GM18507 (cell line): ENCODE data around the gene RGL1.

ENCODE experiments used
- DNase-seq: peaks from one replicate; pipeline ENCODE4 v3.0.0; 2011; ENCODE audit warnings: low read depth; ENCODE audit not compliant: insufficient read length; ENCODE audit errors: extremely low spot score
- FAIRE-seq: peaks from 2 replicates; lab custom pipeline; 2011; peaks lifted over from hg19 to GRCh38; lab: Jason Lieb, UNC

The RGL1 gene

DNA sequence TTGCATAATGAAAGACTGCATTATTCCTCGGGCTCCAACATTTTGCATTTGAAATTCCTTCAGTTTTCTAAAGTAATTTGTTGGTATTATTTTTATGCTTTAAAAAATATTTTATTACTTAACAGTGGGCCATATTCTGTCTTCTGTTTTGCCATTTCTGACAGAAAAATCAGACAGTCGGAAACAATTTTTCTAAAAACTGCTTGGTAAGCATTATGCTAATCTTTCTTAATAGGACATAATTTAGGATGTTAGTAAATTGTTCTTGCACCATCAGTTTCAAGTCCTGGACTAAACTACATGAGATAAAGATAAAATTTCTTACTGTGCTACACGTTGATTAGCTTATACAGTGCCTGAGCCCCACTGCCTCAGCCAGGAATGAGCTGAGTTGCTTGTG lies 11.2 kb downstream of the RGL1 start:
- DNase-seq (no peak), FAIRE-seq (no peak)

DNA sequence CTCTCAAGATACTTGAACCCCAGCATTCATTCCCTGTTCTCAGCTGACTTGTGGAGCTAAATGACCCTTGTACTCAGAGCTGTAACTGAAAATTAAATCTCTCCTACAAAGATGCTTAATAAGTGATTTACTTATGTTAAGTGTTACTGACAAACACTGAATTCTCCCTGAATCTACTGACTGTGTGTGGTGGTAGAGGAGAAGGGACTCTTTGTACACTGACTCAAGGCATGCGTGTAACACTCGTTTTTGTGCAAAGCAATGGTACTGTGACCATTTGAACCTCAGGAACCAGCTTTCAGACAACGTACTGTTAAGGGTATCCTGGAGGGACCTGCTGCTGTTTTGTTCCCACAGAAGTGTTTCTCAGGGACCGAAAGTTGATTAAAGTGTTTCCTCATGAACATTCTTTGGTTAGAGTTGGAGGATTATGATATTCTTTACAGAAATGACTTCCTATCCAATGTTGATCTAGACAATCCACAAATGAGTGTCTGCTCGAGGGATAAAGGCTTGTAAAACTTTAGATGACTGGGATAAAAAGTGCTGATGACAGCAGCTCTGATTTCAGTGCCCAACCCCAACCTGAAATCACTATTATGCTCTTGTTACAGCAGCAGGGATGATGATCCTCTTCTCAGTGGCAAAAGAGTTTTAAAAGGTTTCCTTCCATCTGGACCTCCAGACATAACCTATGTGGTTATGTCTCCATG lies 12.8 kb downstream of the RGL1 start:
- DNase-seq (no peak), FAIRE-seq (peak; percentile 35)

DNA sequence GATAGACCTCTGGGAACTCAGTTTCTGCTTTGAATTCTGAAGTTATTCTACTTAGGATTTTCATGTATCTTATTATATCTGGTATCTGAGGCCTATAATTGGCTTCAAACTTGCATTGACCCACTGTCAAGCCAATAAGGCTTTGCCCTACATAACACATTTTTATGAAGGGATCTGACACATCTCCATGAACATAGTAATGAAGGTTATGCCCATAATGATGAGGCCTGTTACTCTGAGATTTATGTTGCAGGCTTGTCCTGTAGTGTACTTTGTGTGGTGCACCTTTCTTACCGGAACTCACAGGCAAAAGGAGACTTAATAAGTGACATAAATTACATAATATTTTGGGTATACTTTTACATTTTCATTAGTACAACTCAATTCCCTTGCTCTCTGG lies 14.1 kb downstream of the RGL1 start:
- FAIRE-seq (no peak), DNase-seq (no peak)

DNA sequence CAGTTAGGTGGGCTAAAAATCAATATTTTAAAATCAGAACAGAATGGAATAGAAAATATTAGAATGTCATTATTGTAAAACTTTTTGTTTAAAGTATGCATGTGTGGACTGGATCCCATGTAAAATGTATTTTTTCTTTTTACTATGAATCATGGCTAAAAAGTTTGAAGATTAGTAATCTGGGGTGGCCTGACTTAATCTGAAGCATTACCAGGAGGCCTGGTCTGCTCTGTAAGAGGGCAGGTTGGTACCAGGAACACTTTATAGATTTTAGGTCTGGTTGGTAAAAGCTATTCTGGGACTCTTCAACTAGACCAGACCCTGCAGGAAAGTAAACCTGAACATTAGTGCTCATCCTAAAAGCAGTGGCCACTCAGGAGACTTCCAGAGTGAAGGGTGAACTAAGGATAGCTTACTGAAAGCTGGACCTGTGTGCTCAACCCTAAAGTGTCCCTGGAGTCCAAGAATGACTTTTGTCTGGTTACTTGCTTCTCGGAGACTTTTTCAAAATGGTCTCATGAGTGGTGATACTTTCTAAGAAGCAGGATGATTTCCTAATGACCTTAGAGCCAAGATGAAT lies 16.5 kb downstream of the RGL1 start:
- DNase-seq (no peak), FAIRE-seq (no peak)

DNA sequence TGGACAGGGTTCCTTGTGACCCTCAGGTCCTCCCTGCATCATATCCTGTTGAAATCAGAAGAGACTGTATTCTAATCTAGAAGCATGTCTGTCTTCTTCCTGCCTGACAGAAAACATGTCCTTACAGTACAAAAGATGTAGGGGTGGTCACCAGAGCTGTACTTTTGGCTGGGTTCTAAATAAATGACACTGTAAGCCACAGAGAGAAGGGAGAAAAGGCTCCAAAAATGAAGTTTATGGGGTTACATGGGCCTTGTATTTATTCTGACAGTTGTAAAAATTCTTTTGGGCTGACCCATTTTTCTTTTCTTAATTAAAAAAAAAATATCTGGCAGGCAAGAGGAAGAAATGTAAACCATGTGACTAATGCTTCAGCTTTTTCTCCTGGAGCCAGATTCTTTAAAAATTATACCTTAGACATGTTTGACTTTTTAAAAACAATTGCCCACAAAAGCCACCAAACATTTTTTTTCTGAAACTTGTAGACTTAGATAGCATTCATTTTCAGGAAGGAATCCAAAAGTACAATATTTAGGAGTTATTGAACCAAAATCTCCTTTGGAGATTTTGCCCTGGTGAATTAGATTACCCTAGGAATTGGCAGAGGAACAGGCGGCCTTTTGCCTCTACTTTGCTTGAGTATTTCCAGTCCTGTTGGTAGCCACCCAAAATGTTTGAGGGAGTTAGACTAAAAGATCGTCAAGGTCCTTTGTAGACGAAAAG lies 17.1 kb downstream of the RGL1 start:
- FAIRE-seq (peak; percentile 74), DNase-seq (no peak)

DNA sequence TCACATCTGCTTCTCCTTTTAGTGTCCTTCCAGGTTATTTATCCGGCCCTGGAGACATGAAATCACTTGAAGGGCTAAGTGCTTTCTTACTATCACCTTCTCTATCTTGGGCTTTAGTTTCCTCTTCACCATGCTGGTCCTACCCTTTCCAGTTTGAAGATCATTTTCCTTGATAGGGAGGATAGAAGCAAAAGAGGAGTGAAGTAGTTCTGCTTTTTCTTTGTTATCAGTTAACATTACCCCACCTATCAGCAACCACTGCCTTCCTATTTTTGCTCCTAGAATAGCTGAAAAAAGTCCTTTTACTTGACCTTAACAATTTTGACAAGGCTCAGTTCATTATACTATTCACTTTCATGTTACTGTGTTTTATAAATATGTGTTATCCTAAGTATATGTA lies 19.4 kb downstream of the RGL1 start:
- DNase-seq, result no peak
- peak; percentile 39 for FAIRE-seq

DNA sequence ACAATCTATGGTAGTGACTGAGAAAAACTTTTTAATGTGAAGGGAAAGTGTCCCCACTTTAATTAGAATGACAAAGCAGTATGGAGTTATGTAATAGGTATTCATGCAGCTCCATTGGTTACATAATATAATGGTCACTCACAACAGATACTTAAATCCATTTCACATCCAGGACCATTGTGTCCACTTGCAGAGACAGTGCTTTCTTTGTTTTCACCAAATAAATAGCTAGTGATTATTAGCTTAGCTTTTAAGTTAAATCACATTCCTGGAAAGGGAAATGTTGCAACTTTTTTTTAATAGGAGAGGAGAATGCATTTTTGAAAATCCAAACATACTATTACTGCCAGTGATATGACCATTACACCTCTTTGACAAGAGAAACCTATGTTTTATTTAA lies 22.9 kb downstream of the RGL1 start:
- FAIRE-seq (no peak), DNase-seq (no peak)

DNA sequence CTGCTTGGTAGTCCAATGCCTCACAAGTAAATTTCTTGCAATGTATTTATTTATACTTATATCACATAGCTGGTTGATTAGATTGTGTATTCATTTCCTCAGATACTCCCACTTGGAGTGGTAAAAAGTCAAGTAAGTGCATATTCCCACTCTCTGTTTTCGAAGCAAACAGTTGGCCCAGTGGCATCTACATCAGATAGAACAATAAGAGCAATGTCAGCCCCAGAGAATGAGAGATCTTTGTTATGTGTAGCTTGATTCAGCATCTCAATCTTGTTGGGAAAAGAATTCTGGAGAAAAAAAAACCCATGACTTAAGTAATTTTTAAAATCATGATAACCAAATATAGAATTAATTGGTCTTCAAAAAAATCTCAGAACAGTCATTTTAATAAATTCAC lies 25.5 kb downstream of the RGL1 start:
- DNase-seq, result no peak
- FAIRE-seq, result no peak

DNA sequence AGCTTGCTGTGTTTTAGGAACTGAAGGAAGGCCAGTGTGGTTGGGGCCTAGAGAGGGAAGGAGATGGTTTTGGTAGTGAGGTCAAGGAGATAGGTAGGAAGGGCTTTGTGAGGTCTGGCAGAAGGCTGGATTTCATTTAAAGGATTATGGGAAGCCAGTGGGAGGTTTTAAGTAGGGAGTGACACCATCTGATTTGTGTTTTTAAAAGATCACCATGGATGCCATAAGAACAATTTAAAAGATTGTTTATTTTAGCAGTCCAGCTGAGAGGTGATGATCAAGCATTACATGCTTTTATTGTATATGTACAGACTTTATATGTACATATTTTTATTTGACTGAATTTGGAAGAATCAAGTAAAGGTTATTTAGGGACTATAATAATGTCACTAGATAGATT lies 26.4 kb downstream of the RGL1 start:
- DNase-seq, result no peak
- no peak for FAIRE-seq

DNA sequence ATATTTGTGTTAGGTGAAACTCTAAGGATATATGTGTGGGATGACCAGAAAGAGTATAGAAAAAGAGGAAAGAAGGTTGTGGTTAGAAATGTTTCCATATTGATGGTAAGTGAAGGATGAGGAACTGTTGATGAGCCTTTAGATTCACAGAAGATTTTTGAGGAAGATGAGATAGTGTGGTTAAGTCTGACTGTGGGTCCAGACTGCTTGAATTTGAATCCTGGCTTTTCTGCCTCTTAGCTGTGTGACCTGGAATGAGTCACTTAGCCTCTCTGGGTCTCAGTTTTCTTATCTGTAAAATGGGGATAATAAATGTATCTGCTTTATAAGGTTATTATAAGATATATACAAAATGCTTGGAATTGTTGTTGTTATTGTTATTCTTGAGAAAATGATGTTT lies 27.5 kb downstream of the RGL1 start:
- DNase-seq (no peak), FAIRE-seq (no peak)

DNA sequence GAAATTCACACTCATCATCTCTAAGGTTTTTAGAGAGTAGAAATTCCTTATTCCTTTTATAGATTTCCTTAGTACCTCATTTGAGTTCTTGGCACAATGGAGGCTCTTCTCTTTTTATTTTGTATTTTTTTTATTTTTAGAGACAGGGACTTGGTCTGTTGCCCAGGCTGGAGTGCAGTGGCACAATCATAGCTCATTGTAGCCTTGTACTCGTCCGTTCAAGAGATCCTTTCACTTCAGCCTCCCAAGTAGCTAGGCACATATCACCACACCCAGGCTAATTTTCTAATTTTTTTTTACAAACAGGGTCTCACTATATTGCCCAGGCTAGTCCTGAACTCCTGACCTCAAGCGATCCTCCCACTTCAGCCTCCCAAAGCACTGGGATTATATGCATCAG lies 29.6 kb downstream of the RGL1 start:
- FAIRE-seq, result no peak

DNA sequence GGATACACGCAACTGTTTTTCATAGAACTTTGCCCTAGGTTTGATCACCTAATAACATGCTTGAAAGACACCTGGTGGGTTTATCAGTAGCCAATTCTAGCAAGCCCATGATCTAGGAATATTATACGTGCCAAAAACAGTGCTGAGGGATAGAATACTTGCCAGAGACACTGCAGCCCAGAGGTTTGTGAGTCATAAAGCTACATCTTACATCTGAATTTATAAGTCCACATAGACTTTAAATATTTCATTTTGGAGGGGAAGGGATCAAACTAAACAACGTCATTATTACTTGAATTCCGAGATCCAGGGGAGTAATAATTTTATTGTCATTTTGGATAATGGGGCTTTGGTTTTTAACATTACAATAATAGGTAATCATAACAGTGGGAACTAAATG lies 31.7 kb downstream of the RGL1 start:
- FAIRE-seq (no peak), DNase-seq (no peak)

More for the DNA sequence above, 29.6 kb downstream of the RGL1 start:
- DNase-seq, result no peak

DNA sequence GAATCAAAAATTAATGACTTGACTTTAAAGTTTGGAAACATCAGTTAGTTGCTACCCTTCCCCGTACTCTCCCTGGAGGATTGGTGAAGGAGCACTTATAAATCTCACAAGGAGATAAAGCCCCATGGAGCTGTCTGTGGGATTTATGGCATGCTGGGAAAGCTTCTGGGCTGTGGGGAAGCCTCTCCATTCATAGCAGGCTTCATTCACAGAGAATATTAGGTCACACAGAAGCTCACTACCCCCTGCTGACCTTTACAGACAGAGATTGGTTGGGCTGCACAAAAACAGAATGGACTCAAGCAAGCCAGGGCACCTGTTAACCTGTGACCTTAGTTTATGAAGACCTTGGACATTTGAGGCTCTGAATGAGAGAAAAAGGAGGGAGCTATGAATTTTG lies 32.1 kb downstream of the RGL1 start:
- FAIRE-seq (no peak), DNase-seq (no peak)

DNA sequence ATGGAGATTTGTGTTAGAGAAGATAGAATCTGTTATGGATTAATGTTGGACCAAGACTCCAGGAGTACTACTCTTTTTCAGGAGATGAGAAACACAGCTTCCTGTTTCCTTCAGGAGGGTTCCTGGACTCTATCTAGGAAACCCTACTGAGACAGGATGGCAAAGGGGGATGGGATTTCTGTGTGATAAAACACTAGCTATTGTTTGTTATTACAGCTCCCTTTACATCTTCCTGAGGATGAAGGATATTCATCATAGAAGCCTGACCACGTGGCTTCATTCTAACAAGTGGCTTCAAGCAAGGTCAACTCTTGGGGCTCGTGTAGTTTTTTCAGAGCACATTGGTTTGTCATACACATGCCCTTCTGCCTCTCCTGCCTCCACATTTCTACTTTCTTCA lies 33.3 kb downstream of the RGL1 start:
- DNase-seq (no peak), FAIRE-seq (no peak)

DNA sequence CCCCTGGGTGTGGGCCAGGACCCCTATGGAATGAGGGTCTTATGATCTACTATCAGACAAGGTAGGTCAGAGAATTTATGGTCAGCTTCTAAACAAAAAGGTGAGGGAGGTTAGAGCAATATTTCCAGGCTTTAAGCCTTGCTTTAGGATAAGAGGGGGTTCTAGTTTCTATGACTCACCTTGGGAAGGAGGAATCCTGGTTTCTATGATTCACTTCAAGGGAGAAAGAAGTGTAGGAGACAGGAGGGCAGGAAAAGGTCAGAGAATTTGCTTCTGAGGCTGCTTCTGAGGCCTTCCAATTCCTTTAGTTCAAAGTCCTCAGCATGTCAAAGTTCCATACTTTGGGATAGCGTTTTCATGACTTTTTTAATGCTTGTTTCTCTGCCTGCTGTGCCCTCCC lies 35.2 kb downstream of the RGL1 start:
- DNase-seq (no peak), FAIRE-seq (no peak)

DNA sequence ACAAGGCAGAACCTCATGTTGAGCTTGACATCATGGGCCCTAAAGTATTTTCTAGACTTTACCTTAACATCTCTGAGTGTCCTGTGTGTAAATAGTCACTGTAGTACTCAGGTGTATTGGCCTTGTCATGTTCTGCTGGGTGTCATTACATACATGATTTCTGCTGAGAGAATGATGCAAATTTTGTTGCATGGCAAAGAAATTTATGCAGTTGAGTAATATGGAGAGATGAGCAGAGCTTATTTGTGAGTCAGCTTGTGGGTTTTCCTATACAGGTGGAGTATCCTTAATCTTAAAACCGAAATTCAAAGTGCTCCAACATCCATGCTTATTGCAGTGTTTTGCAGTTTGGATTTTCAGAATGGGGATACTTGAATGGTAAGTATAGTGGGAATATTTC lies 36.6 kb downstream of the RGL1 start:
- DNase-seq (no peak), FAIRE-seq (peak; percentile 80)

DNA sequence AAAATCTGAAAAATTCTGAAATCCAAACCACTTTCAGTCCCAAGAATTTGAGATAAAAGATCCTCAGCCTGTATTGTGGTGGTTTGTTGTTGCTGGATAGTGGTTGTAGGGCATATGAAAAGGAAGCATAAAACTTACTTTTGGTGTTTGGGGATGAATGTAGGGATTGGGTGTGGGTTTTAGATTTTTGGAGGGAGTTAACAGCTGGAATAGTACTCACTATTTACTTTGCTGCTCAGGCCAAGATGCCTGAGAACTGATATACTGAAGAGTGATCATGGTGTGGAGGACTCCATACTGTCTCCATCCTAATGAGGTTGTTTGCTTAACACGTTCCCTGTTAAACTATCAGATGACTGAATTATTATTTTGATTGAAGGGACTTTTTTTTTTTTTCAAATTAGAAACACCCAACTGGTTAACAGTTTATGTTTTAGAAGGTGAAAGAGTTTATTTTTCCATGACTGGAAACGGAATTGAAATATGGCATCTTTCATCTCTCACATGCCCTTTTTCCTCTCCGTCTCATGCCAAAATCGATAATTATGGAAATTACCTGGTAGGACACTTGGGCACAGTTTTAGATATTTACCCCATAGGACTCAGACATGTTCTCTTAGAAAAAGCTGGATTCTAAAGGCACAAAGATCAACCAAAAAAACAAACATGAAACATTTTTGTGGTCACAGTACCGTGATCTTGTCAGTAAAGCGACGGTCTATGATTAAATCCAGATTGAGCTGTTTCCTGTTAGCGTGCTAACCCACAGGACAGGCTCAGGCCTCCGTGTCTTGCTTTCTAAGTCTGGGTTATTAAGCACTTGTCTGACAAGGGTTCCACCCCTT lies 37.3 kb downstream of the RGL1 start:
- FAIRE-seq (peak; percentile 97), DNase-seq (peak; percentile 50)

DNA sequence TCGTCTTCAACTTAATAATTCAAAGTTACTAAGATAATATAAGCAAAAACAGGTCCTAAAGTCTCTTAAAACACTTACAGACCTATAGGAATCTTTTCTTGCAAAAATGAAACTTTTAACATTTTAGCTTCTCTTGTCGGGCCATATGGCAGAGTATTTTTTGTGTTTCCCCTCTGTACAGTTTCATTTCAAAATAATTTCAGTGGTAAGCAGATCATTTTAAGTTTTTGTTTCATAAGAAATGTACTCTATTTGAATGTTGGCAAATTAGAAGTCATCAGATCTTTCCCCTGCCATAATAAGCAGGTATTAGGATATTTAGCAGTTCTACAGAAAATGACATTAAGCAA lies 37.9 kb downstream of the RGL1 start:
- no peak for FAIRE-seq
- DNase-seq, result no peak

DNA sequence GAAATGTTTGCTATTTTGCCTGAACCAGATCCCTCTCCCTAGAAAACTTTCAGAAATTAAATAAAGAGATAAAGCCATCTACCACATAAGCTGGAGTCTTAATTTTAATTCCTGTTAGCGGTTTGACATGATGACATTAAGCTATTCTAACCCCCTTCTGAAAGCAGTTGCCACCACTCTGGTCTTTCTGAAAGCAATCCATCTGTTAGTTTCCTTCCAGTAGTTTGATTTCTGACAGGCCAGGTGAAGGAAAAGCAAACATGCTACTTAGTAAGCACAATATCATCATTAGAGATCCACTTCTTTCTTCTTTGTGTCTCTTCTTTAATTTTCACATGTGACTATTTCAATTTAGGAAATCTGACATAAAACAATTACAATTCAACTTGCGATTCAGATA lies 39.9 kb downstream of the RGL1 start:
- peak; percentile 76 for FAIRE-seq

DNA sequence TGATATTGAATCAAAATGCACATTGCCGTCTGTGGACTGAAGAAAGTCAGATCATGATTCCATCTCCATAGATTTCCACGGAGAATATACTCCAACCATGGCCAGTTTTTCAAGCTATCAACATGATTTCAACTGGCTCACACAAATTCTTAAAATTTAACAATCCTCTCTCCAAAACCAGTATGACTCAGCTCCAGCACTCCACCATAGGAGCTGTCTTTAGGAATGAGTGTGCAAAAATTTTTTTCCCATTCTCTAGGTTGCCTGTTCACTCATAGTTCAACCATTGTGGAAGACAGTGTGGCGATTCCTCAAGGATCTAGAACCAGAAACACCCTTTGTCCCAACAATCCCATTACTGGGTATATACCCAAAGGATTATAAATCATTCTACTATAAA lies 40.8 kb downstream of the RGL1 start:
- FAIRE-seq, result no peak
- DNase-seq, result no peak

More for the DNA sequence above, 39.9 kb downstream of the RGL1 start:
- no peak for DNase-seq
